NCI-H2081 (cell line): Measurements from ENCODE around the gene TNP2.

Source experiments
- DNase-seq, 2 experiments: peaks; one replicate each; lab custom pipeline; 2025; lab: John Stamatoyannopoulos, UW

The TNP2 gene

DNA sequence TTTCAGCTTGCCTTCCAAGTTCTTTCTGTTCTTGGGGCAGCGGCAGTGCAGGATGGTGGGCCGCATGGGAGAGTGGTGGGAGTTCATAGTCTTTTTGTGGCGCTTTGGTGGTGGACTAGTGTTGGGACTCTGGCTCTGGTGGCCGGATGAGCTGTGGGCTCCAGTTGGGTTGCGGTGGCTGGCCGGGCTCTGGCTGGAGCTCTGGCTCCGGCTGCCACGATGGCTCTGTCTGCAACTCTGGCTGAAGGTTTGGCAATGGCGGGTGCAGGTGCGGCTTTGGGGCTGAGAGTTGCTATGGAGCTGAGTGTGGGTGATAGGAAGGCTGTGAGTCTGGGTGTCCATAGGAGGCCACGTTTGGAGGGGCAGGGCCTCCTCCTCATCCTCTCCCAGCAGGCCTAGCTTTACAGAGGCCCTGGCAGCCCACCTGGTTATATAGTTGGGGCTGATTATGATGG lies at the start of gene TNP2:
TNP2 (minus strand) TSS at position 405 of the 455 bp plus-strand sequence; CDS start at position 342, 63 bp downstream.
- DNase-seq: no peak

GRCh38 chr16:11318817-11319216 lies 49.7 kb upstream of the TNP2 start:
- no peak for DNase-seq

GRCh38 chr16:11316331-11317015 lies 47.3 kb upstream of the TNP2 start:
- DNase-seq: no peak

- no peak for DNase-seq
These were observed 46.4 kb upstream of the TNP2 start for GRCh38 chr16:11315510-11315909.

DNA sequence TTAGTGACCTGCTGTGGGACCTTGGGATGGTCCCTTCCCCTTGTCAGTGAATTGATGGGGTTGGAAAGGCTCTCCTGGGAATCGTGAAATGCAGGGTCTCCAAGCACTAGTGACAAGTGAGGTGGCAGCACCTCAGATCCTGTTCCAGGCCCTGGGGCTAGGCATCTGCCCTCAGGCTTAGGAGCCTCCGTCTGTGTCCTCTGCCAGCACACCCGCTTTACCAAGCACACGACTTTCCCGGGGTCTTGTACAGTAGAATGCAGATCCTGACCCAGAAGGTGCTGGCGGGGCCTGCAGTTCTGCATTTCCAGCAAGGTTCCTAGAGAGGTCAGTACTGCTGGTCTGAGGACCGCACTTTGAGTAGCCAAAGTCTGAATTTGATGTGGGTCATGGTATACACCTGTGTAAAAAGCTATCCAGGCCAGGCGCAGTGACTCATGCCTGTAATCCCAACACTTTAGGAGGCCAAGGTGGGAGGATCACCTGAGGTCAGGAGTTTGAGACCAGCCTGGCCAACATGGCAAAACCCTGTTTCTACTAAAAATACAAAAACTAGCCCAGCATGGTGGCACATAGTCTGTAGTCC lies 45.3 kb upstream of the TNP2 start:
- DNase-seq: no peak

DNA sequence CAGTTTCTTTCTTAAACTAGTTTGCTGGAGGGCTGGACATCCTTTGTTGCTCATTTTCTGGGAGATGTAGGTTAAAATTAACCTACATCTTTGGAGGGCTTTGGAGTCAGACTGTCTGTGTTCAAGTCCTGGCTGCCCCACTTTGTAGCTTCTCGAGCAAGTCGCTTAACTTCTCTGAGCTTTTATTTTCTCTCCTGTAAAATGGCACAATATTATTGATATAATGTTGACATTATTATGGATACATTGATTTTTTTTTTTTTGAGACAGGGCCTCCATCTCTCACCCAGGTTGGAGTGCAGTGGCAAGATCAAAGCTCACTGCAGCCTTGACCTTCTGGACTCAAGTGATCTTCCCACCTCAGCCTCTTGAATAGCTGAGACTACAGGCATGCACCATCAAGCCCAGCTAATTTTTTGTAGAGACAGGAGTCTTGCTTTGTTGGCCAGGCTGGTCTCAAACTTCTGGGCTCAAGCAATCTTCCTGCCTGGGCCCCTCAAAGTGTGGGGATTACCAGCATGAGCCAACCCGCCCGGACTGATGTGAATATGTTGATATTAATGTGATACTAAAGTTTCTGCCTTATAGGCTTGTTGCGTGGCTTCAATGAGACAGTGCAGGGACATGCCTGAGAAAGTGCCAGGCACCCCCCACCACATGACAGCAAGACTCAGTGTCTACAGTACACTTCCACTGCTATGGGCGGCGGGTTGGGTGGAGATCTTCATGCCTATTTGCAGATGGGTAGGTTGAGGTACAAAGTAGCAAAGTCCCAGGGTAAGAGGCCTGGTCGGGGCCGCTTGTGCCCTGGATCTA lies 44.6 kb upstream of the TNP2 start:
- no peak for DNase-seq

DNA sequence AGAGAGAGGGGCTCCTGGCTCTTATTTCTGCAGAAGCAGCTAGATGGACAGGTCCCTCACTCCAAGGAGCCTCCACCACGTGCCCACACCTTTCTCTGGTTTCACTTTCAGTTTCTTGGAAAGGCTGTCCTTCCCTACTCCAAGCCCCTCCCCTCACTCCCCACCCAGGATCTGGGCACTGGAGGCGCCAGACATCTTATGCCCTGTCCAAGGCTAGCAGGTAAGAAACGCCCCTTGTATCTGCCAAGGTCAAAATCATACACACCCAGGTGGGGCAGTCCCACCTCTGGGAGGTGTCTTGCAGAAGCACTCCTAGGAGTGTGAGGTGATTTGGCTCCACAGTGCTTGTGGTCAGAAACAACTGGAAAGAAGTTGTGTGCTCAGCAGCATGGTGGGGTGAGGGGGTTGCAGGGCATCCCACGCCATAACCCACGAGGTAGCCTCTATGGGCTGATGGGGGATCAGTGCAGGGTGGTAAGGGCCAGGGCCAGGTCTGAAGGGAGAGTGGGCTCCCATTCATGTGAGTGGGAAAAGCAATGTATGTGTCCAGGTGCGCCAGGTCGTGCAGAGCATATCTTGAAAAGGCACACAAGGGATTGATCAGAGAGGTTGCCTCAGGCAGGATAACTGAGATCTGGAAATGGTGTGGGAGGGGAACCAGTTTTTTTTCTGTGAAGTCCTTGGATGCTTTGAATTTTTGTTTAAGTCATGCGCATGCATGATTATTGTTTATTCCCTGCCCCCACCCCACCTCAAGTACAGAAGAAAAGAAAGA lies 43.8 kb upstream of the TNP2 start:
- DNase-seq: no peak

- no peak for DNase-seq
These were observed 42.0 kb upstream of the TNP2 start for GRCh38 chr16:11310997-11311561.

DNA sequence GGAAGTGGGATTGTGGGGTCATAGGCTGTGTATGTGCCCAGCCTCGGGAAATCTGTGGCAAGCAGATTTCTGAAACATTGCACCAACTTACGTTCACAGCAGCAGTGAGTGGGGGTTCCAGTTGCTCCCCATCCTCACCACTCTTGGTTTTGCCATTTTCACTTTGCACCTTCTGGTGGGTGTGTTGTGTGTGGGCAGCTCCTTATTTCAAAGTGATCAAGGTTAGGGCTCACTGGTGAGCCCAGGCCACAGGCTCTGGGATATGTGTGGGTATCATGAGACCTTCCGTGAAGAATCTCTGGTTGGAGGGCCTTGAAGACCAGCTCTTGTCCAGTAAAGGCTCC lies 41.5 kb upstream of the TNP2 start:
- no peak for DNase-seq

DNA sequence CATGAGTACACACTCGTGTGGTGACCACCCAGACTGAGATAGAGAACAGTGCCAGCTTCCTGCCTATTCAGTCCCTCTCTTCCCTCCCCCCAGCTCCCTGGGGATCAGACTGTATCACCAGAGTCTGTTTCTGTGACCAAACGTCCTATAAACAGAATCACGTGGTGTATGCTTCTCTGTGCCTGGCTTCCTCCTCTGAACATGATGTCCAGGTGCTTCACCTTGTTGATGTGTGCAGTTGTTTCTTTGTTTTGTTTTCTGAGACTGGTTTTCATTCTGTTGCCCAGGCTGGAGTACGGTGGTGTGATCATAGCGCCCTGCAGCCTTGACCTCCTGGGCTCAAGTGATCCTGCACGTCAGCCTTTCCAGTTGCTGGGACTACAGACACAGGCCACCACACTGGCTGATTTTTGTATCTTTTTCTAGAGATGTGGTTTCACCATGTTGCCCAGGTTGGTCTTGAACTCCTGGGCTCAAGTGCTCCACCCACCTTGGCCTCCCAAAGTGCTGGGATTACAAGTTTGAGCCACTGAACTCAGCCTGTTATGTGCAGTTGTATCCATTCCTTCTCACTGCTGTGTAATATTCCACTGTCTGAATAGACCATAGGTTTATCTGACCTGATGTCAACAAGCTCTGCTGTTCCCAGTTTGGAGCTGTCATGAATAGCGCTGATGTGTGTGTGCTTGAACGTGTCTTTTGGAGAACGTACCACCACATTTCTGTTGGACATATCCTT lies 40.9 kb upstream of the TNP2 start:
- DNase-seq: no peak

DNA sequence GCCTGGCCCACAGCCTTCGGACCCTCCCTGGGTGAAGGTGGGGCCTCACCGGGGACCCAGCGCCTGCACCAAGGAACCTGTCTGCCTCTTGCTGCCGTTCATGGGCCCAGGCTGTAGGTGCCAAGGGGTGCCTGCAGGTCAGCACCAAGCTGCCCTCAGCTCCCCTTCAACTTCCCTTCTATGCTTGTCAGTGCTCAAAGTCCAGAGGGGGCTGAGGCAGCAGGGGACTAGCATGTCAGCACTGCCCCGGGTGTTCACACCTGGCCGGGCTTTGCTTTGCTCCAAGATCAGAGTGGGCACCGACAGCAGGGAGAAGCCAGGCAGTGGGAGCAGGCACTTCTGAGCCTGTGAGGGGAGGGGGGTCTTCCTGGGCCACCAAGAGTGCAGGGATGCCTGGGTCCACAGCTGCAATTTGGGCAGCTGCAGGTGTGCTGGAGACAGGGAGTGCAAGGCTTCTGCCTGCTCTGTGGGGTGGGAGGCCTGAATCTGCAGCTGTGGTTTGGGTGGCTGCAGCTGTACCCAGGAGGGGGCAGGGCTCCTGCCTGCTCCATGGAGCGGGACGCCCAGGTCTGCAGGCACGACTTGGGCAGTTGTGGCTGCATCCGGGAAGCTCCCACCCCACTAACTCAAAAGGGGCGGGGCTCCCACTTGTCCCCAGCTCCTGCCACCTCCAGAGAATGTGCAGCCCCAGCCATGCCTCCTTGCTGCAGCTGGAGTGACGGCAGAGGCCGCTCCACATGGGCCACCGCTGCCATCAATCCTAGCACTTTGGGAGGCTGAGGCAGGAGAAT lies 39.6 kb upstream of the TNP2 start:
- DNase-seq: no peak

- no peak for DNase-seq
These were observed 38.7 kb upstream of the TNP2 start for GRCh38 chr16:11307639-11308492.

DNA sequence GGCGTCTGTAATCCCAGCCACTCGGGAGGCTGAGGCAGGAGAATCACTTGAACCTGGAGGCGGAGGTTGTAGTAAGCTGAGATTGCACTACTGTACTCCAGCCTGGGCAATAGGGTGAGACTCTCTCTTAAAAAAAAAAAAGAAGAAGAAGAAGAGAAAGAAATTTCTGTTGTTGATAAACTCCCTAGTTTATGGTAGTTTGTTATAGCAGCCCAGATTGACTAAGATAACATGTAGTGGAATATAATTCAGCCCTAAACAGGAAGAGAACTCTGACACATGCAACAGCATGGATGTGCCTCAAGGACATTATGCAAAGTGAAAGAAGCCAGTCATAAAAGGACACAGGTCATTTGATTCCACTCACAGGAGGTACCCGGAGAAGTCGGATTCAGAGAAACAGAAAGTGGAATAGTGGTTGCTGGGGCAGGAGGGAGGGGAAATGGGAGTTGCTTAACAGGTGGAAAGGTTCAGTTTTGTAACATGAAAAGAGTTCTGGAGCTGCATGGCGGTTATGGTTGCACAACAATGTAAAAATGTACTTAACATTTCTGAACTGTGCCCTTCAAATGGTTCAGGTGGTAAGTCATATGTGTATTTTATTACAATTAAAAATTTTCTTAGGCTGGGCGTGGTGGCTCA lies 38.0 kb upstream of the TNP2 start:
- DNase-seq: no peak

- no peak for DNase-seq
These were observed 37.3 kb upstream of the TNP2 start for GRCh38 chr16:11306381-11306780.

DNA sequence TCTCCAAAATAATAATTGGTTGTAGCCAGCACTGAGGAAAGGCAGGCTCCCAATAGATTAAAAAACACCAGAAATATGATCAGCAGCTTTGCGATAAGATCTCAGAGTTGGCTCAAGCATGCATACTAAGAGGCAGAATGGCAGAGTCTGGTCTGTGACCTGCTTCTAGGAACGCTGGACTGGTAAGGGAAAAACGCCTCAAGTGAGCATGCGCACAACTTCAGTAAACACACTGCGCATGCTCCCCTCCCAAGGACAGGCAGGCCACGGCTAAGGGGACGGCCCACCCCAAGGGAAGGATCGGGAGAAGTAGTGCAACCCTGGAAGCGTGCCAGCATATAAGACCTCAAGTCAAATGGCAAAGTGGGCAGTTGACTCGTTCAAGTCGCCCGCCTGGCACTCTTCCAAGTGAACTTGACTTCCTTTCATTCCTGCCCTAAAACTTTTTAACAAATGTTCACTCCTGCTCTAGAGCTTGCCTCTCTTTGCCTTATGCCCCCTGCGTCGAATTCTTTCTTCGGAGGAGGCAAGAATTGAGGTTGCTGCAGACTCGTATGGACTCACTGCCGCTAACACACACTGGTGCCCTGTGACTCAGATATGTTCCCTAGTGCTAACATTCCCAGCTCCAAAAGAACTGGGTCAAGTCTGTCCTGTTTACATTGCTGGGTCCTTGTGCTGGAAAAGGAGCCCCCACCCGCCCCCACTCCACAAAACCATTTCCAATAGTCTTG lies 34.4 kb upstream of the TNP2 start:
- DNase-seq: no peak

DNA sequence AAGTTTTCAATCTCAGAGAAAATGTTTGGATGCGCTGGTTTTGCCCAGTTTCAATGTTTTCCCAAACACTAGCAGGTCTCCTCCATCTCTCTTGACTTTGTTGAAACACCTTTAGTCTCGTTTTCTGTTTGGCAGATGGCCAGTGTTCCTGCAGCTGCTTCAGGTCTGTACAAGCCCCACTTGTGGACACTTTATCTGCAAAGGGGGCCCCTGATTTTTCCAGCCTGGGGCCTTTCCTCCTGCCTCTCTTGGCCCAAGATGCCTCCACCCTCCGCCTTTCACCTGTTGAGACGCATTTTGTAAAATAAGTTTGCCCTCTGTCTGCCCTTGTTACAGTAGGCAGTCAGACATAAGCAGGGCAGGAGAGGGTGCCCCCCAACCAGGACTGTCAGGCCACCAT lies 33.9 kb upstream of the TNP2 start:
- peak; percentile 11 to 56 for DNase-seq

- no peak for DNase-seq
These were observed 32.7 kb upstream of the TNP2 start for GRCh38 chr16:11301645-11302501.

GRCh38 chr16:11300560-11300892 lies 31.4 kb upstream of the TNP2 start:
- no peak for DNase-seq
